NT2/D1 (cell line): ENCODE data around the gene PARD3.

Experiments used
- YY1 ChIP-seq: IDR thresholded peaks from 2 replicates; pipeline ENCODE4 v1.6.1; 2011; ENCODE audit not compliant: insufficient read length, insufficient read depth
- ZNF274 ChIP-seq: IDR thresholded peaks from 2 replicates; pipeline ENCODE4 v1.6.1; 2011; ENCODE audit warnings: mild to moderate bottlenecking, low read depth, low read length

- TF ChIP-seq YY1: no peak
- TF ChIP-seq ZNF274: no peak
Observed at GRCh38 chr10:34780818-34781380, 34.2 kb downstream of the PARD3 start.
